Embryonic facial prominence (tissue), 1 donor: ENCODE data around the gene SETBP1.
A peak's percentile ranks its signal among the peaks of the same experiment; 100 is the strongest.

Experiments used
- DNase-seq: peaks from one replicate; pipeline ENCODE4 v3.0.0-alpha.2; 2016; ENCODE audit errors: extremely low spot score

SETBP1 gene

GRCh38 chr18:44679056-44679913, 1.4 kb upstream of the SETBP1 start:
- DNase-seq: peak; percentile 72

GRCh38 chr18:44679914-44680272, 795 bp upstream of the SETBP1 start:
- DNase-seq: peak; percentile 67

- no peak for DNase-seq
These were observed 635 bp downstream of the SETBP1 start for GRCh38 chr18:44681076-44681970.

GRCh38 chr18:44682201-44682870, 1.6 kb downstream of the SETBP1 start:
- DNase-seq: no peak

- no peak for DNase-seq
These were observed 2.2 kb downstream of the SETBP1 start for GRCh38 chr18:44682871-44683221.

GRCh38 chr18:44683556-44683955, 2.9 kb downstream of the SETBP1 start:
- DNase-seq: peak; percentile 46

- no peak for DNase-seq
These were observed 4.6 kb downstream of the SETBP1 start for GRCh38 chr18:44685296-44685695.

GRCh38 chr18:44686156-44686555, 5.5 kb downstream of the SETBP1 start:
- DNase-seq: no peak

GRCh38 chr18:44687421-44687820, 6.7 kb downstream of the SETBP1 start:
- DNase-seq: no peak

- DNase-seq: no peak
These were observed 9.0 kb downstream of the SETBP1 start for GRCh38 chr18:44689736-44690135.

- DNase-seq: no peak
These were observed 10.6 kb downstream of the SETBP1 start for GRCh38 chr18:44691148-44691925.

- DNase-seq: no peak
These were observed 12.5 kb downstream of the SETBP1 start for GRCh38 chr18:44693030-44693784.

GRCh38 chr18:44695503-44695902, 14.8 kb downstream of the SETBP1 start:
- DNase-seq: no peak

- DNase-seq: no peak
These were observed 16.2 kb downstream of the SETBP1 start for GRCh38 chr18:44696892-44697291.

GRCh38 chr18:44697315-44697714, 16.6 kb downstream of the SETBP1 start:
- no peak for DNase-seq

GRCh38 chr18:44698518-44698917, 17.8 kb downstream of the SETBP1 start:
- DNase-seq: no peak

- DNase-seq: no peak
These were observed 19.0 kb downstream of the SETBP1 start for GRCh38 chr18:44699572-44700261.

- DNase-seq: no peak
These were observed 20.0 kb downstream of the SETBP1 start for GRCh38 chr18:44700652-44701051.

- no peak for DNase-seq
These were observed 20.5 kb downstream of the SETBP1 start for GRCh38 chr18:44701227-44701626.

GRCh38 chr18:44702594-44702993, 21.9 kb downstream of the SETBP1 start:
- DNase-seq: no peak
